HT1080 (cell line): ENCODE measurements around the gene RAMP2. TPM values are rescaled to one million over a fixed set of nuclear protein-coding genes. Genes with fewer than 3 reads are reported as not detected.

Experiments used
- DNase-seq: peaks from one replicate; pipeline ENCODE4 v3.0.0-alpha.2; 2015; ENCODE audit warnings: low read depth
- small RNA-seq: library from RNA; depleted of rRNA; stranded (forward); fragments of <200 nt; gene quantifications from one replicate; pipeline ENCODE3, GENCODE V24; 2014
- total RNA-seq: library from RNA; depleted of rRNA; stranded (reverse); fragments of >200 nt; shearing (Covaris generic); gene quantifications from 2 replicates; pipeline ENCODE4 v1.2.3, GENCODE V29; 2014; rRNA removed

RAMP2 gene
- total RNA-seq, 1 experiment from 2014 or later, result 1.4 TPM

DNA sequence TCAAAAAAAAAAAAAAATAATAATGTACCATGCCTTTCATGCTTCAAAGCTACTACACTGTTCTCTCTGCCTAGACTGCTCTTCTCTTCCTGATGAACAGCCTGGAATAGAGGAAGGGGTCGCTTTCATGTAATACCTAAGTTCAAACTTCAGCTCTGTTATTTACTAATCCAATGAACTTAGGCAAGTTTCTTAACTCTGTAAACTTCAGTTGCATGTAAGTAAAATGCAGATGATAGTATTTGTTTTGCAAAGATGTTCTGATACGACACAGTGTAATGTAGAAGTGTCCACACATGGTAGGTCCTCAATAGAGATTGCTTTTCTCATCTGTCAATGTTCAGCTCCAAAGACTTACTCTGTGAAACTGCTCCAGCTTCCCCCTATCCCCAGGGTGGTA is 30.9 kb downstream of the RAMP2 start:
- no peak for DNase-seq

DNA sequence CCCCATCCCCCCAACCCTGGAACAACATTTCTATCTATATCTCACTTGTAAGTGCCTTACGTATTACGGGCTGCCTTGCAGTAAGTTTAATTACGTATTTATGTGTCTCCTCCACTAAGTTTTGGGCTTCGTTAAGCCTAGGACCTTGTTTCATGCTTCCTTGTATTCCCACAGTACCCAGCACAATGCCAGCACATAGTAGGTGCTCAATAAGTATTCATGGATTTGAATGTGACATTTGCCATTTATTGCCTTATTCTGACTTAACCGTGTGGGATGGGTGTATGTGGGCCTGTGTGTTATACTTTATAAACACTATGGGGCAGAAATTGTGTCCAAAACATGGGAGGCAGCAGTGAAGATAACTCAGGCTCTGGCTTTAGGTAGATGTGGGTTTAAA is 31.5 kb downstream of the RAMP2 start:
- no peak for DNase-seq

DNA sequence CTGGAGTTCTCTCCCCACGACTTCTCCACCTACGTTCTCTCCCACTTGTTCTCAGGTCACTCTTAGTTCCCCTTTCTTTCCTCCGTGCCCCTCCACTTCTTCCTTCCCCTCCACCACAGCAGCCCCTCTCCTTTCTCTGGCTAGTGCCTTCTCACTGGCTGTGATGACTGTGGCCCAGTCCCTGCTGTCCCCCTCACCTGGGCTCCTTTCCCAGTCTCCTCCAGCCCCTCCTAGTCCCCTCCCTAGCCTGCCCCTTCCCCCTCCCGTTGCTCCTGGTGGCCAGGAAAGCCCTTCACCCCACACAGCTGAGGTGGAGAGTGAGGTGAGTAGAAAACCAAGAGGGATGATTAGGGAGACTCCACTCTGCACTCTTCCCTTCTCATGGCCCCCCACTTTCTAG is 34.0 kb downstream of the RAMP2 start:
- DNase-seq, result no peak

DNA sequence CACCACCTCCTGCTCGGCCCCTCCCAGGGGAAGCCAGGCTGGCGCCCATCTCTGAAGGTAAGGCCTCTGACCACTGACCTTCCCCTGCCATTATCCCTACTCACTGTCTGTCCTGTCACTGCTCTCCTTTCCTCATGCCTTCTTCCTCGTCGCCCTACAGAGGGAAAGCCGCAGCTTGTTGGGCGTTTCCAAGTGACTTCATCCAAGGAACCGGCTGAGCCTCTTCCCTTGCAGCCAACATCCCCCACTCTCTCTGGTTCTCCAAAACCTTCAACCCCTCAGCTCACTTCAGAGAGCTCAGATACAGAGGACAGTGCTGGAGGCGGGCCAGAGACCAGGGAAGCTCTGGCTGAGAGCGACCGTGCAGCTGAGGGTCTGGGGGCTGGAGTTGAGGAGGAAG is 34.4 kb downstream of the RAMP2 start:
- no peak for DNase-seq

DNA sequence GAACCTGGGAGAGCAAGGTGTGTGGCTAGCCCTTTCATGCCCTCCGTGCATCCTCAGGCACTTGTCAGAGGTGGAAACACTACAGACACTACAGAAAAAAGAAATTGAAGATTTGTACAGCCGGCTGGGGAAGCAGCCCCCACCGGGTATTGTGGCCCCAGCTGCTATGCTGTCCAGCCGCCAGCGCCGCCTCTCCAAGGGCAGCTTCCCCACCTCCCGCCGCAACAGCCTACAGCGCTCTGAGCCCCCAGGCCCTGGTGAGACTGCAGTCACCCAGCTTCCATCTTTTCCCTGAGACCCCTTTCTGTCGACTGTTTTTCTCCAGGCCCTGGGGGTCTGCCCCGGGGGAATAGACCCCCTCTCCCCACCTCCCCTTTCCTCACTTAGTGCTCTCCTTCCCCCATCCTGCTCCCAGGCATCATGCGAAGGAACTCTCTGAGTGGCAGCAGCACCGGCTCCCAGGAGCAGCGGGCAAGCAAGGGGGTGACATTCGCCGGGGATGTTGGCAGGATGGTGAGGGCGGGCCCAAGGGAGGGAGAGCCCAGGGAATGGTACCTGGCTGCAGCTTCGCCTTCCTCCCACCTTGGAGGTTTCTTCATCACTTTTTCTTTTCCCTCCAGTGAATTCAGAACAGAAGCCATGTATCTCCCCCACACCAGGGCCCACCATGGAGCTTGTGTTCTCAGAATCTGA is 35.2 kb downstream of the RAMP2 start:
- DNase-seq, result no peak

DNA sequence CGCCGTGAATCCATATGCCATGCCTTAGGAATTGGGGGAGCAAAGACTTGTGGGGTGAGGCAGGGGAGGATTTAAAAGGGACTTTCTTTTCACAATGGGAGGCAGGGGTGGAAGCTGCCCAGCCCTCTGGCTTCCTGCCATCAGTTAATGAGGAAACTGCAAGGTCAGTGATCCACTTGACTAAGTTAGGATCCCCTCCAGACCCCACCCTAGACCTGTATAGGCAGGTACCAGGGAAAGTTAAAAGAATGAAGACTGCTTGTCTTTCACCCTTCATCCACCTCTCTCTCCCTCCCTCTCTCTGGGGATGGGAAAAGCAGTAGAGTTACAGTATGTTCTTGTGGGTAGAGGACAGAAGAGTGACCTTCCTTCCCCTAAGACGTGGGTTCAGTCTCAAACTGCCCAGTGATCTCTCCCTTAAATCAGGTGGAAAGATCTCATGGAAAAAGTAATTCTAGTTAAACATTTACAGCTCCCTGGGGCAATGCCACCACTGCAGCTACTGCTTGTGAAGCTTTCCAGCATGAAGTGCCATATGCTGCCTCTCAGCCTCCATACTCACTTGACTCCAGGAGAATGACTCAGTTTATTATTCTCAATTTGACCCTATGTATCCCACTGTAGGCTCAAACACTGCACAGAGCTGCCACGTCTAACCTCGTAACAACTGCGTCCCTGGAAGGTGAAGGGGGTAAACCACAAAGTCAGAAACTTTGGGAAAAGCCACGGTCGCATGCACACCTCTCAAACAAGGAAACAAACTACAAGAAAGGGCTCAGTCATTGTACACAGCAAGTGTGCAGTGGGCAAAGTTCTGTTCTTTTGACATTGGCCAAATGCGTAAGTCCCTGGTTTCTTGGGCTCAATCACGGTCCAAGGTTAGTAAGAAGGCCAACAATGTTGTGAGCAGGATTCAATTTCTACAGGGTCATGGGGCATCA is 36.3 kb downstream of the RAMP2 start:
- DNase-seq, result no peak

DNA sequence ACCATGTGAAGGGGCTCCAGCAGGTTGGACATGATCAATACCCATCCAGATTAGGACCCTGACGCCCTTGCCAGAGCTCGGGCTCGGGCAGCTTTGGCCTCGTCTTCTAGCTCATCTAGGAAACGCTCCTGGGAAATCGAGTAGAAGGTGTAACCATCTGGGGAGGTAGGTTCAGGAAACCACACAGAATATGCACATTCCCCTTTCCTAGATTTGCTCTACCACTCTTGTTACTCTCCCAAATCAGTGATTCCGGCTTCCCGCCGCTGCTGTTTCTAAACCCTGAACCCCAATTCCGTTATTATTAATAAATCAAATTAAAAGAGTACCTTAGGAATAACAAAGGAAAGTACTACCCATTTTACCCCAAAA is 37.0 kb downstream of the RAMP2 start:
- no peak for DNase-seq

DNA sequence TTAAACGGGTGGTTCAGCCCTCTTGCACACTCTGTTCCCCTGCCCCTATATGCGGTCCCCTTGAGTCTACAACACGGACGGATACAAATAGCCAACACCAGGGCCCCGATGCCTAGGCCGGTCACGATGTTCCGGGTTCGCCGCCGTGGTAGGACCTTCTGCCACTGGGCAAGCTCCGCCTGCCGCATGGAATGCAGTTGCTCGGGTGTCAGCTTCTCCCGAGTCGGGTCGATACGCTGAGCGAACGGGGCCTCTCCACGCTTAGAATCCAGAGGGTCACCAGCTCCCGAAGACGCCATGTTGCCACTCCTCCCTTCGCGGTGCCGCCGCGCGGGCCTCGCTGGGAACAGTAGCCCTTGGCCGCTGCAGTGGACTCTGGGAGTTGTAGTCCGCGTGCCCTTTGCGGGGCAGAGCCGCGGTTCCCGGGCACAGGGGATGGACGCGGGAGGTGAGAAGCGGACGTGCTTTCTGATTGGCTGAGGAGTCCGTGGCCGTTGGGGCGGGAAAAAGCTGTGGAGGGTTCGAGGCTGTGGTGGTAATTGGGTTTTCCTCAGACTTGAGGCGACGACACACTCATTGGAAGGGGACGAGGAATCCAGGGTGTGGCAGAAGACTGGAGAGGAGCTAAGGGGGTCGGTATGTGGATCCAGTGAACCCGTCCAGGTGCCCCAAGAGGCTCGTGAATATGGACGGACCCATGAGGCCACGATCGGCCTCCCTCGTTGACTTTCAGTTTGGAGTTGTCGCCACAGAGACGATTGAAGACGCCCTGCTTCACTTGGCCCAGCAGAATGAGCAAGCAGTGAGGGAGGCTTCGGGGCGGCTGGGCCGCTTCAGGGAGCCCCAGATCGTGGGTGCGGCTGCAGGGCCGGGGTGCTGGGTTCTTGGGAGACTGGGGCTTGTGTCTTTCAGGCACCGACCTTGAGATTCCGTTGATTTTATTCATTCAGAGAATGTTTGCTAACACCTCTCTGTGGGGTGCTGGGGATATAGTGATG is 37.7 kb downstream of the RAMP2 start, which contains the start of the genes CNTD1 and COA3:
Gene CNTD1 (plus strand): TSS at position 479 of the 998 bp plus-strand sequence. CDS start 207 bp downstream, at position 686.
Gene COA3 (minus strand): TSS at position 322 of the 998 bp plus-strand sequence. CDS start 23 bp downstream, at position 299.
- peak; percentile 82 for DNase-seq

DNA sequence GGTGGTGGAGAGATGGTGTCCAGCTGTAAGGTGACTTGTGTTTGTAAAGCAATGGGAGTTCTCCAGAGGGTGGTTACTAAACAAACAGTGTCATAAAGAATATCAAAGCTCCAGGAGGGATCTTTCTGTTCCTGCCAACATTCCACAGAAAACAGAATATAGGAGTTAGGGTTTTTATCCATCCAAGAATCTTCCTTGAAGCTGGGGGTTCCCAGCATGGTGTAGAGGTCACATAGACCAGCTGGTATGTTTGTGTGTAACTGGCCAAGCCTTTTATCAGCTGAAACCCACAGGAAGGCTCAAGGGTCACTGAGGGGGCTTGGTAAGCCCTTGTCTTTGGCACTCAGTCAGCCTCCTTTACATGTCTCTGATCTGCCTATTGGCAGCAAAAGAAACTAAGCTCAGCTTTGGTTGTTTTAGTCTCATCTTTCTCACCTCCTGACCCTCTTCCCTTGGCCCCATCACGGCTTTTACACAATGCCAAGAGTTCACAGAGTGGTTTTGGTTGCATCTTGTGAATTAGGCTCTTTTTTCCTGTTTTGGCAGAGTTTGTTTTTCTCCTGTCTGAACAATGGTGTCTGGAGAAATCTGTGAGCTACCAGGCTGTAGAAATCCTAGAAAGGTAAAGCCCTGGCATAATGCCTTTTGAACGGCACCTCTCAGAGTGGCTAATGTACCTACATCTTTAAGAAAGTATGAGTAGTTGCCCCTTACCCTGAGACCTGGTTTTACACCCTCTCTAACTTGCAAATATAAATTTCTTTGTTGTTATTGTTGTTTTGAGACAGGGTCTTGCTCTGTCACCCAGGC is 42.3 kb downstream of the RAMP2 start:
- no peak for DNase-seq

DNA sequence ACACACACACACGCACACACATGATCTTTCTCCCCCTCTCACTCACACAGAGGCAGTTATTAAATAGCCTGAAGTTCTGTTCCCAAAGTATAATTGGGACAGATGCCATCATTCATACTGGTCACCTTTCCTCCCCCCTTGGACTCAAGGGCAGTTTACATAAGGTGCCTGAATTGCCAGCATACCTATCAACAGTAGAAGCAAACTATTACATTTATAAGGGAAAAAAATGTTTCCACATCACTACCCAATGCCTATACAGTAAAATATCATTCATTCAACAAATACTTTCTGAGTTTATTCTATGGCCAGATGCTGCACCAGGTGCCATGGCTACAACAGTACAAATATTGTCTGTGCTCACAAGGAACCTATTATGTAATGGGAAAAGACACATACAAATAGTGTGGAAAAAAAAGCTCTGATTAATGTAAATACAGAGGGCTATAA is 43.9 kb downstream of the RAMP2 start:
- no peak for DNase-seq

DNA sequence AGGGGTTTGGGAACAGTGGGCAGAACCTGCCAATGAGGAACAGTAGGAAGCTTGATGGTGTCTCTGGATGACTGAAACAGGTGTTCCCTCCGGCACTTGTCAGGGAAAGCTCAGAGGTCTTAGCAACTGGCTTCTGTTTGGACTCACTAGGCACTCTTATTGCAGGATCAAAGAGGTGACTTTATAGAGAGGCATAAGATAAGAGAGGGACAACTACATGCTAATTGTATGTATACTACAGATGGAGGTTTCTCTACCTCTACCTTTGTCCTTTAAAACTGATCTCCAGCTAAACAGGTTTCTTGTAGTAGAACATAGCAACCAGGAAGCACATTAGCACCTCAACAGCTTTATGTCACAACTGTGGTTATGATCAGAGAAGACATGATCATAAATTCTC is 45.2 kb downstream of the RAMP2 start:
- no peak for DNase-seq

DNA sequence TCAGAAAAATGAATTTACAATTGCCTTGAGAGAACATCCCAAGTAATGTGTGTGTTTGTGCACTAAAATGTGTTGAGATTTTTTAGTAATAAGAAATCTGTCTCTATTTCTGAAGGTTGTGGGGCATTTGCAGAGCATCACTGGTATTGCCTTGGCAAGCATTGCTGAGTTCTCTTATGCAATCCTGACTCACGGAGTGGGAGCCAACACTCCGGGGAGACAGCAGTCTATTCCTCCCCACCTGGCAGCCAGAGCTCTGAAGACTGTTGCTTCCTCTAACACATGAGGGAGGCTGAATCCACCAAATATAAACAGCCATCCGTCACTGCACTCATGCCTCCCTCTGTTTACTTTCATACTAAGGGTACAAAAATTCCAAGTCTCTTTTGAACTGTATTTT is 48.2 kb downstream of the RAMP2 start:
- DNase-seq, result peak; percentile 70

Small RNA genes lying within 50 kb of the gene (small RNA-seq; reads per million reads assigned to genes)
- not detected for gene HMGN2P15

Other genes with a start within 250 kb of the RAMP2 start
- 22.7 and 30.6 TPM in 2 replicates for gene NAGLU, start 225.0 kb upstream of the RAMP2 start, total RNA-seq
- 0.40 and 0.59 TPM in 2 replicates for gene HSD17B1, start 208.3 kb upstream of the RAMP2 start, total RNA-seq
- gene COASY, start 199.1 kb upstream of the RAMP2 start, total RNA-seq, result 51.7 and 56.2 TPM in 2 replicates
- 29.3 and 37.8 TPM in 2 replicates for gene MLX, start 194.1 kb upstream of the RAMP2 start, total RNA-seq
- 47.8 and 50.2 TPM in 2 replicates for gene PSMC3IP, start 183.5 kb upstream of the RAMP2 start, total RNA-seq
- gene RETREG3, start 151.9 kb upstream of the RAMP2 start, total RNA-seq, result 30.9 and 34.0 TPM in 2 replicates
- gene TUBG1, start 151.5 kb upstream of the RAMP2 start, total RNA-seq, result 114 and 165 TPM in 2 replicates
- gene TUBG2, start 101.9 kb upstream of the RAMP2 start, total RNA-seq, result 6.8 and 9.3 TPM in 2 replicates
- gene PLEKHH3, start 84.2 kb upstream of the RAMP2 start, total RNA-seq, result 14.7 and 15.7 TPM in 2 replicates
- gene CCR10, start 79.4 kb upstream of the RAMP2 start, total RNA-seq, result 2.1 and 2.5 TPM in 2 replicates
- 8.6 and 9.9 TPM in 2 replicates for gene CNTNAP1, start 78.7 kb upstream of the RAMP2 start, total RNA-seq
- 6.1 and 6.3 TPM in 2 replicates for gene EZH1, start 16.2 kb upstream of the RAMP2 start, total RNA-seq
- gene VPS25, start 12.2 kb downstream of the RAMP2 start, total RNA-seq, result 110 and 122 TPM in 2 replicates
- 5.7 and 8.9 TPM in 2 replicates for gene WNK4, start 19.4 kb downstream of the RAMP2 start, total RNA-seq
- 65.2 and 97.2 TPM in 2 replicates for gene COA3, start 37.5 kb downstream of the RAMP2 start, total RNA-seq
- gene CNTD1, start 37.6 kb downstream of the RAMP2 start, total RNA-seq, result 0.13 and 0.27 TPM in 2 replicates
- 159 and 182 TPM in 2 replicates for gene BECN1, start 63.1 kb downstream of the RAMP2 start, total RNA-seq
- gene PSME3, start 72.2 kb downstream of the RAMP2 start, total RNA-seq, result 146 and 205 TPM in 2 replicates
- gene AOC2, start 83.4 kb downstream of the RAMP2 start, total RNA-seq, result 0.95 and 1.4 TPM in 2 replicates
- gene AOC3, start 90.0 kb downstream of the RAMP2 start, total RNA-seq, result 0.11 TPM in 1 of 2 replicates, not detected in the other
- not detected in 2 replicates for gene G6PC1, start 139.6 kb downstream of the RAMP2 start, total RNA-seq
- 25.2 and 29.2 TPM in 2 replicates for gene AARSD1, start 203.2 kb downstream of the RAMP2 start, total RNA-seq
- gene PTGES3L, start 218.9 kb downstream of the RAMP2 start, total RNA-seq, result 0.10 TPM in 1 of 2 replicates, not detected in the other
- 4.7 and 6.9 TPM in 2 replicates for gene RUNDC1, start 219.3 kb downstream of the RAMP2 start, total RNA-seq
- 2,292 and 3,606 TPM in 2 replicates for gene RPL27, start 237.2 kb downstream of the RAMP2 start, total RNA-seq
- 18.7 and 20.1 TPM in 2 replicates for gene IFI35, start 245.6 kb downstream of the RAMP2 start, total RNA-seq